HG03342 (cell line): ENCODE measurements around the gene PIGL.
A peak's percentile ranks its signal among the peaks of the same experiment; 100 is the strongest.
"Not testable (repeated sequence)": the region's sequence is repeated elsewhere in the genome, so short reads cannot be mapped to it uniquely, and the experiment has no call there.

ENCODE experiments used
- ATAC-seq: cut with Tn5 transposase; IDR thresholded peaks from one replicate; pipeline ENCODE4 v1.9.1; 2021; ENCODE audit warnings: mild to moderate bottlenecking, moderate library complexity; ENCODE audit not compliant: unreplicated experiment

The PIGL gene

GRCh38 chr17:16273499-16273898 is 56.5 kb downstream of the PIGL start:
- ATAC-seq, result no peak

- no peak for ATAC-seq
Measured at GRCh38 chr17:16273929-16274339, 56.9 kb downstream of the PIGL start.

- ATAC-seq, result no peak
Measured at GRCh38 chr17:16275024-16275423, 58.0 kb downstream of the PIGL start.

GRCh38 chr17:16277163-16277562 is 60.2 kb downstream of the PIGL start:
- no peak for ATAC-seq

GRCh38 chr17:16281351-16281750 is 64.3 kb downstream of the PIGL start:
- no peak for ATAC-seq

- no peak for ATAC-seq
Measured at GRCh38 chr17:16282522-16282921, 65.5 kb downstream of the PIGL start.

- ATAC-seq, result no peak
Measured at GRCh38 chr17:16283705-16284104, 66.7 kb downstream of the PIGL start.

- ATAC-seq, result no peak
Measured at GRCh38 chr17:16285646-16286008, 68.6 kb downstream of the PIGL start.

GRCh38 chr17:16286009-16286946 is 69.3 kb downstream of the PIGL start:
- ATAC-seq, result peak; percentile 83

- peak; percentile 51 for ATAC-seq
Measured at GRCh38 chr17:16286947-16287562, 70.0 kb downstream of the PIGL start.

- ATAC-seq, result peak; percentile 19
Measured at GRCh38 chr17:16287563-16288027, 70.6 kb downstream of the PIGL start.

- no peak for ATAC-seq
Measured at GRCh38 chr17:16288860-16289571, 72.0 kb downstream of the PIGL start.

- no peak for ATAC-seq
Measured at GRCh38 chr17:16293931-16294330, 76.9 kb downstream of the PIGL start.

- ATAC-seq, result no peak
Measured at GRCh38 chr17:16294560-16294959, 77.5 kb downstream of the PIGL start.

- not testable (repeated sequence) for ATAC-seq
Measured at GRCh38 chr17:16296072-16296471, 79.1 kb downstream of the PIGL start.

- ATAC-seq, result no peak
Measured at GRCh38 chr17:16297367-16298139, 80.5 kb downstream of the PIGL start.

- no peak for ATAC-seq
Measured at GRCh38 chr17:16298140-16298662, 81.2 kb downstream of the PIGL start.

- ATAC-seq, result no peak
Measured at GRCh38 chr17:16300554-16300953, 83.5 kb downstream of the PIGL start.

GRCh38 chr17:16301963-16302855 is 85.2 kb downstream of the PIGL start:
- no peak for ATAC-seq
